Tibial nerve (tissue), 4 donors: ENCODE measurements around the gene ARMCX4. TPM values are rescaled to one million over a fixed set of nuclear protein-coding genes. Genes with fewer than 3 reads are reported as not detected.

Source experiments
- DNase-seq, 2 donors: peaks; one replicate each; pipeline ENCODE4 v3.0.0-alpha.2; 2019; ENCODE audit warnings: low spot score in 2 of 2
- H3K27ac ChIP-seq, 4 donors: fragments of 200-600 bp; sonication (generic) in 3 of 4; one replicate each; pipeline ENCODE4 v1.5.1; 2017 to 2019; ENCODE audit warnings: mild to moderate bottlenecking in 1 of 4
- H3K27me3 ChIP-seq, 2 donors: fragments of 200-600 bp; sonication (generic) in 1 of 2; one replicate each; pipeline versions ENCODE4 v1.5.1 to v1.6.0; 2017 to 2019
- H3K36me3 ChIP-seq, 3 donors: fragments of 200-600 bp; sonication (generic); one replicate each; pipeline ENCODE4 v1.5.1; 2018 to 2019
- H3K4me1 ChIP-seq, 4 donors: fragments of 200-600 bp; sonication (generic) in 3 of 4; one replicate each; pipeline ENCODE4 v1.5.1; 2017 to 2019
- H3K4me3 ChIP-seq, 4 donors: fragments of 200-600 bp; sonication (generic) in 3 of 4; one replicate each; pipeline ENCODE4 v1.5.1; 2017 to 2019; ENCODE audit warnings: mild to moderate bottlenecking in 1 of 4, moderate library complexity in 1 of 4
- H3K9me3 ChIP-seq, 4 donors: fragments of 200-600 bp; sonication (generic) in 3 of 4; one replicate each; pipeline ENCODE4 v1.5.1; 2017 to 2019
- CTCF ChIP-seq, 5 experiments: fragments of 200-600 bp in 3 of 5; fragments of 450-650 bp in 2 of 5; sonication (generic) in 3 of 5; IDR thresholded peaks; one replicate each; pipeline ENCODE4 v1.5.1; 2016 to 2019; ENCODE audit warnings: antibody characterized with exemption in 5 of 5, mild to moderate bottlenecking in 3 of 5, moderate library complexity in 2 of 5
- EP300 ChIP-seq, 2 donors: sonication (generic); formaldehyde crosslinking; IDR thresholded peaks; one replicate each; pipeline ENCODE4 v1.6.1; 2017; ENCODE audit warnings: antibody characterized with exemption in 2 of 2, mild to moderate bottlenecking in 1 of 2
- POLR2A ChIP-seq, 2 donors: fragments of 450-650 bp; IDR thresholded peaks; one replicate each; pipeline ENCODE4 v1.6.1; 2017; ENCODE audit warnings: antibody characterized with exemption in 2 of 2, mild to moderate bottlenecking in 2 of 2, moderate library complexity in 2 of 2
- WGBS, 2 donors: methylation state at CpG; one replicate each; pipeline ENCODE4 v1.1.5; 2018; 5-methylcytosine and 5-hydroxymethylcytosine counted together
- total RNA-seq, 4 donors: library from RNA; depleted of rRNA; stranded (reverse); fragments of >200 nt; gene quantifications; one replicate each; pipeline ENCODE4 v1.1.0, GENCODE V29; 2016

Gene ARMCX4
- total RNA-seq, 4 donors from 2014 or later, result 15.9 to 120 (median 18.7) TPM

DNA sequence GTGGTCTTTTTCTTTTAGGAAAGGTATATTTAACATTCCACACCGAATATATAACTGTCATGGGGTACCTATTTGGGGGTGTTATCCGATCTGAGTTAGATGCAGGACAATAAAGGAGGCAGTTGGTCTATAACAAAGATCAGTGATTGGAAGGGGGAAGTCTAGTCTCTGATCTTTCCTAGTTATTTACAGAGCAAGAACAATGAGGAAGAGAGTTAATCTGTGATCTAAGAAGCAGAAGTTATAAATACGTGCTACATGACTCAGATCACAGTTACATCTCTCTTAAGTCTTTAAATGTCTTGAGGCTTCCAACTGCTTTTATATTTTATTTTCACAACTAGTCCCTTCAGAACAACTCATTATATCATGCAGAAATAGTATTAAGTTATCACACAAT lies 33.2 kb upstream of the ARMCX4 start:
- H3K36me3 ChIP-seq, result peaks cover 0 to 22% (median 0%) of the 10 kb centered on the region in 3 donors
- peaks cover 0 to 4% of the 10 kb centered on the region in 2 donors for H3K27me3 ChIP-seq
- TF ChIP-seq CTCF (IDR thresholded peaks at IDR 0.05), result no peak
- no peak for TF ChIP-seq POLR2A (IDR thresholded peaks at IDR 0.05)
- no peak for TF ChIP-seq EP300 (IDR thresholded peaks at IDR 0.05)
- peaks cover 0 to 4% (median 0%) of the 10 kb centered on the region in 4 donors for H3K9me3 ChIP-seq
- H3K4me3 ChIP-seq, result no peak overlapping the region
- 64 to 89% methylated on average over 3 of the region's 3 CpGs for WGBS, 2 donors
- no peaks in the 10 kb centered on the region for H3K4me1 ChIP-seq
- DNase-seq, result no peak
- H3K27ac ChIP-seq, result no peak overlapping the region

- no peaks in the 10 kb centered on the region for H3K27me3 ChIP-seq
These were observed 24.6 kb upstream of the ARMCX4 start for GRCh38 chrX:101460669-101461068.

GRCh38 chrX:101462892-101463291 lies 22.4 kb upstream of the ARMCX4 start:
- DNase-seq, result no peak
- H3K4me1 ChIP-seq, result no peaks in the 10 kb centered on the region
- 55 to 63% methylated on average over 3 of the region's 3 CpGs for WGBS, 2 donors
- H3K27ac ChIP-seq, result no peak overlapping the region
- H3K36me3 ChIP-seq, result peaks cover 0 to 3% (median 0%) of the 10 kb centered on the region in 3 donors
- no peaks in the 10 kb centered on the region for H3K27me3 ChIP-seq
- no peaks in the 10 kb centered on the region for H3K9me3 ChIP-seq
- TF ChIP-seq POLR2A (IDR thresholded peaks at IDR 0.05) (no peak), CTCF (IDR thresholded peaks at IDR 0.05) (peak in 1 of 5 experiments; percentile 14), EP300 (IDR thresholded peaks at IDR 0.05) (no peak)
- no peak overlapping the region for H3K4me3 ChIP-seq

More at GRCh38 chrX:101460669-101461068, 24.6 kb upstream of the ARMCX4 start:
- Histone ChIP-seq H3K4me1 (no peaks in the 10 kb centered on the region), H3K27ac (no peak overlapping the region), H3K9me3 (no peaks in the 10 kb centered on the region), H3K4me3 (no peak overlapping the region), H3K36me3 (peaks cover 0 to 4% (median 0%) of the 10 kb centered on the region in 3 donors)
- WGBS, 2 donors, result 48 to 68% methylated on average over 1 of the region's 1 CpG
- no peak for DNase-seq
- TF ChIP-seq CTCF (IDR thresholded peaks at IDR 0.05) (no peak), POLR2A (IDR thresholded peaks at IDR 0.05) (no peak), EP300 (IDR thresholded peaks at IDR 0.05) (no peak)

DNA sequence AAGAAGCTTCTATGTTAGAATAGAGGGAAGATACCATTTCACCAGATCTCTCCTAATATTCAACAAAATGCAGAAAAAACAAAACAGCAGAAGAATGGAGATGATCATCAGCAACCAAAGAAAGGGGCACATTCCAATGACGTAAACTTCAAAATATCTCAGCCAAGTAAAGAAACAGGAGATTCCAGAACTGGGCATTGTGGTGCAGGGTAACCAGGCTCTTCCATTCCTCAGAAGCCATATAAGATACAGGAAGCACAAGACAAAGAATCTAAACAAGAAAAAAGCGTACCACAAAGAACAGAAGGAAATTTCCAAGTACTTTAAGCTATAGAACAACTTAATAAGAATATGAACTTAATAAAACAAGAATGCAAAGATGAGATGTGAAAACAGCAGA lies 6.9 kb upstream of the ARMCX4 start:
- DNase-seq, result no peak
- no peak overlapping the region for H3K27ac ChIP-seq
- H3K4me1 ChIP-seq, result no peaks in the 10 kb centered on the region
- H3K36me3 ChIP-seq, result no peaks in the 10 kb centered on the region
- H3K27me3 ChIP-seq, result peaks cover 0 to 4% of the 10 kb centered on the region in 2 donors
- 51 to 62% methylated on average over 2 of the region's 2 CpGs for WGBS, 2 donors
- H3K4me3 ChIP-seq, result no peak overlapping the region
- TF ChIP-seq POLR2A (IDR thresholded peaks at IDR 0.05) (no peak), CTCF (IDR thresholded peaks at IDR 0.05) (no peak), EP300 (IDR thresholded peaks at IDR 0.05) (no peak)
- H3K9me3 ChIP-seq, result no peaks in the 10 kb centered on the region

DNA sequence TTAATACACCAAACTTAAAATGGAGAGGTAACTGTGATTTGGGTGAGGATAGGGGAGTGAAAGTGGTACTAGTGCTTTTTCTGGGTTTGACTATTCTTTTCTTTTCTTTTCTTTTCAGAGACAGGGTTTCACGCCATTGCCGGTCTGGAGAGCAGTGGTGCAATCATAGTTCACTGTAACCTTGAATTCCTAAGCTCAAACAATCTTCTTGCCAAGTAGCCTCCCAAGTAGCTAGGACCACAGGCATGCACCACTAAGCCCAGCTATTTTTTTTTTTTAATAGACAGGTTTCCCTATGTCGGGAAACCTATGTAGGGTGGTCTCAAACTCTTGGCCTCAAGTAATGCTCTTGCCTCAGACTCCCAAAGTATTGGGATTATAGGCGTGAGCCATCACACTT lies 3.0 kb upstream of the ARMCX4 start:
- Histone ChIP-seq H3K4me3 (no peak overlapping the region), H3K36me3 (no peaks in the 10 kb centered on the region), H3K9me3 (no peaks in the 10 kb centered on the region), H3K27ac (no peak overlapping the region), H3K4me1 (no peaks in the 10 kb centered on the region), H3K27me3 (peaks cover 0 to 4% of the 10 kb centered on the region in 2 donors)
- TF ChIP-seq EP300 (IDR thresholded peaks at IDR 0.05) (no peak), POLR2A (IDR thresholded peaks at IDR 0.05) (no peak), CTCF (IDR thresholded peaks at IDR 0.05) (no peak)
- no peak for DNase-seq
- 69 to 73% methylated on average over 4 of the region's 4 CpGs for WGBS, 2 donors
